Measurements from ENCODE around the gene HLA-B.

HLA-B gene

GRCh38 chr6:31345026-31345730 is 11.8 kb downstream of the HLA-B start:
- no peak for ATAC-seq (replicated peaks; ENCODE audit: extremely low read depth, poor library complexity, severe bottlenecking)
- H3K27me3 Mint-ChIP-seq = no peaks in the 10 kb centered on the region
- peaks cover 6% of the 10 kb centered on the region for H3K36me3 Mint-ChIP-seq (ENCODE audit: insufficient read depth)
- H3K27ac Mint-ChIP-seq (ENCODE audit: low read depth) = no peak overlapping the region
- no peak overlapping the region for H3K4me3 Mint-ChIP-seq
- peaks cover 28% of the 10 kb centered on the region for H3K4me1 Mint-ChIP-seq
- no peak for DNase-seq (ENCODE audit: low spot score in 2 of 2)
- peaks cover 7% of the 10 kb centered on the region for H3K9me3 Mint-ChIP-seq

DNA sequence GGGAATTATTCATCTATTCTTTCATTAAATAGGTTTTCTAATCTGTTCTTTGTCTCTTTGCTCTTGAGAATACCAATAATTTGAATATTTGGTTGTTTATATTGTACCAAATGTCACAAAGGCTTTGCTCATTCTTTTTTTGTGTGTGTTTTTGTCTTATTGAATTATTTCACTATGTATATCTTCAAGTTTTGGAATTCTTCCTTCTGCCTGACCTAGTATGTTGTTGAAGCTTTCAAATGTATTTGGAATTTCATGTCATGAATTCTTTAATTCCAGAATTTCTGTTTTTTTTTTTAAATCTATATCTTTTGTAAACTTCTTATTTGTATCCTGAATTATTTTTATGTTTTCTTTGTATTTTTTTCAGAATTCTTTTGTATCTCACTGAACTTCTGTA is 16.8 kb downstream of the HLA-B start:
- Mint-ChIP-seq H3K36me3 (ENCODE audit: insufficient read depth) (peaks cover 1% of the 10 kb centered on the region), H3K4me1 (peaks cover 21% of the 10 kb centered on the region), H3K4me3 (no peak overlapping the region), H3K27ac (ENCODE audit: low read depth) (no peak overlapping the region), H3K9me3 (peaks cover 43% of the 10 kb centered on the region), H3K27me3 (no peaks in the 10 kb centered on the region)
- no peak for ATAC-seq (replicated peaks; ENCODE audit: extremely low read depth, poor library complexity, severe bottlenecking)
- no peak for DNase-seq (ENCODE audit: low spot score in 2 of 2)

- no peak for ATAC-seq (replicated peaks; ENCODE audit: extremely low read depth, poor library complexity, severe bottlenecking)
These were observed 17.8 kb downstream of the HLA-B start for GRCh38 chr6:31339210-31339609.

GRCh38 chr6:31336896-31337496 is 20.0 kb downstream of the HLA-B start:
- peaks cover 47% of the 10 kb centered on the region for H3K9me3 Mint-ChIP-seq
- no peak overlapping the region for H3K27ac Mint-ChIP-seq (ENCODE audit: low read depth)
- H3K4me3 Mint-ChIP-seq = no peak overlapping the region
- peaks cover 18% of the 10 kb centered on the region for H3K4me1 Mint-ChIP-seq
- H3K36me3 Mint-ChIP-seq (ENCODE audit: insufficient read depth) = peaks cover 4% of the 10 kb centered on the region
- DNase-seq (ENCODE audit: low spot score in 2 of 2) (no peak), ATAC-seq (replicated peaks; ENCODE audit: extremely low read depth, poor library complexity, severe bottlenecking) (no peak)
- H3K27me3 Mint-ChIP-seq = no peaks in the 10 kb centered on the region

More at GRCh38 chr6:31339210-31339609, 17.8 kb downstream of the HLA-B start:
- no peak overlapping the region for H3K4me3 Mint-ChIP-seq
- H3K4me1 Mint-ChIP-seq = peaks cover 12% of the 10 kb centered on the region
- peaks cover 1% of the 10 kb centered on the region for H3K36me3 Mint-ChIP-seq (ENCODE audit: insufficient read depth)
- DNase-seq (ENCODE audit: low spot score in 2 of 2) = no peak
- peaks cover 47% of the 10 kb centered on the region for H3K9me3 Mint-ChIP-seq
- no peaks in the 10 kb centered on the region for H3K27me3 Mint-ChIP-seq
- no peak overlapping the region for H3K27ac Mint-ChIP-seq (ENCODE audit: low read depth)

- Mint-ChIP-seq H3K27me3 (no peaks in the 10 kb centered on the region), H3K27ac (ENCODE audit: low read depth) (peak overlapping the region; percentile 46), H3K4me3 (no peak overlapping the region), H3K36me3 (ENCODE audit: insufficient read depth) (peaks cover 3% of the 10 kb centered on the region), H3K4me1 (peaks cover 12% of the 10 kb centered on the region), H3K9me3 (peaks cover 26% of the 10 kb centered on the region)
- ATAC-seq (replicated peaks; ENCODE audit: extremely low read depth, poor library complexity, severe bottlenecking) (peak; percentile 90), DNase-seq (ENCODE audit: low spot score in 2 of 2) (peak in 1 of 2 donors; percentile 16)
These were observed 24.1 kb downstream of the HLA-B start for GRCh38 chr6:31332637-31333602.

GRCh38 chr6:31328355-31328960 is 28.5 kb downstream of the HLA-B start:
- ATAC-seq (replicated peaks; ENCODE audit: extremely low read depth, poor library complexity, severe bottlenecking) = no peak
- Mint-ChIP-seq H3K36me3 (ENCODE audit: insufficient read depth) (peaks cover 3% of the 10 kb centered on the region), H3K9me3 (peaks cover 5% of the 10 kb centered on the region)

GRCh38 chr6:31321820-31322219 is 35.2 kb downstream of the HLA-B start:
- no peak for DNase-seq (ENCODE audit: low spot score in 2 of 2)
- ATAC-seq (replicated peaks; ENCODE audit: extremely low read depth, poor library complexity, severe bottlenecking) = no peak
- H3K4me1 Mint-ChIP-seq = no peaks in the 10 kb centered on the region
- peaks cover 65% of the 10 kb centered on the region for H3K27me3 Mint-ChIP-seq
- H3K9me3 Mint-ChIP-seq = peaks cover 4% of the 10 kb centered on the region
- peaks cover 2% of the 10 kb centered on the region for H3K36me3 Mint-ChIP-seq (ENCODE audit: insufficient read depth)
- no peak overlapping the region for H3K27ac Mint-ChIP-seq (ENCODE audit: low read depth)
- no peak overlapping the region for H3K4me3 Mint-ChIP-seq

More at GRCh38 chr6:31328355-31328960, 28.5 kb downstream of the HLA-B start:
- no peak for DNase-seq (ENCODE audit: low spot score in 2 of 2)
- H3K27ac Mint-ChIP-seq (ENCODE audit: low read depth) = no peak overlapping the region
- peaks cover 9% of the 10 kb centered on the region for H3K27me3 Mint-ChIP-seq
- H3K4me3 Mint-ChIP-seq = no peak overlapping the region
- H3K4me1 Mint-ChIP-seq = peaks cover 12% of the 10 kb centered on the region

- ATAC-seq (replicated peaks; ENCODE audit: extremely low read depth, poor library complexity, severe bottlenecking) = no peak
- no peaks in the 10 kb centered on the region for H3K4me1 Mint-ChIP-seq
- H3K27me3 Mint-ChIP-seq = peaks cover 65% of the 10 kb centered on the region
- H3K27ac Mint-ChIP-seq (ENCODE audit: low read depth) = no peak overlapping the region
- no peak overlapping the region for H3K4me3 Mint-ChIP-seq
- peaks cover 2% of the 10 kb centered on the region for H3K36me3 Mint-ChIP-seq (ENCODE audit: insufficient read depth)
- no peak for DNase-seq (ENCODE audit: low spot score in 2 of 2)
- H3K9me3 Mint-ChIP-seq = peaks cover 4% of the 10 kb centered on the region
These were observed 35.8 kb downstream of the HLA-B start for GRCh38 chr6:31321005-31321707.

DNA sequence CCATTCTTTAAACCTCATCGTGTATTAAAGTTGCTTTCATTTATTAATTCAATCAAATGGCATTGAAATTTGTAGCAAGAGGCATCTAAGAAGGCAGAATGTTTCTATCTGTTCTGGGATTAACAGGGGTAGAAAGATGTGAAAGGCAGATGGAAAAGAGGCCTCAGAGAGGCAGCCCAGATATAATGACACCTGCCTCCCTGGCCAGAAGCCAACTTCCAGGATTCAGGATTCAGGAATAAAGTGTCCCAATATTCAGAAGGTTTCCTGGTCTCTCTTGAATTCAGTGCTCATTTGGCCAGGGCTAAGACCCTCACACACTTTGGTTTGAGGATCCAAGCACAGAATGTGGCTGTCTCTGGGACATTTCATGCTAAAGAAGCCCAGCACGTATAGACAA is 39.9 kb downstream of the HLA-B start:
- ATAC-seq (replicated peaks; ENCODE audit: extremely low read depth, poor library complexity, severe bottlenecking) = no peak

DNA sequence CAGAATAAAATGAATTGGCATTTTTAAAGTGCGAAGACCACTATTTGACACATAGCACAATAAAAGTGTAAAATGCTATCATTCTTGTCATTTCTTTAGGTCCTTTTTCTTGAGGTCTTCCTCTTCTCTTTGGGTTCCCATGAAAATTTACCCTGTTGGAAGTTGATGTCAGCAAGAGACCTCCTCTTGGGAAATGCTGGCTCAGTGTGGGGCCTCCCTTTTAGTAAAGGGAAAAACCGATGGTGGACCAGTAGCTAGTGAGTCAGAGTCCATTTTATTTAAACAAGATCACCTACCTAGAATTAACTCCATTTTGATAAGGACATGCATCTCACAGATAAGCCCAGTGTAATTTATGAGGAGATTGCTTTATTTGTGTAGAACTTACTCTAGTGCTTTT is 47.3 kb downstream of the HLA-B start:
- Mint-ChIP-seq H3K27ac (ENCODE audit: low read depth) (no peak overlapping the region), H3K9me3 (no peaks in the 10 kb centered on the region), H3K4me3 (peak overlapping the region; percentile 83), H3K36me3 (ENCODE audit: insufficient read depth) (no peaks in the 10 kb centered on the region), H3K27me3 (peaks cover 24% of the 10 kb centered on the region), H3K4me1 (peaks cover 6% of the 10 kb centered on the region)
- ATAC-seq (replicated peaks; ENCODE audit: extremely low read depth, poor library complexity, severe bottlenecking) = no peak
- DNase-seq (ENCODE audit: low spot score in 2 of 2) = no peak

More for the DNA sequence above, 39.9 kb downstream of the HLA-B start:
- Mint-ChIP-seq H3K9me3 (no peaks in the 10 kb centered on the region), H3K4me1 (no peaks in the 10 kb centered on the region), H3K27ac (ENCODE audit: low read depth) (no peak overlapping the region), H3K27me3 (peaks cover 42% of the 10 kb centered on the region), H3K4me3 (no peak overlapping the region), H3K36me3 (ENCODE audit: insufficient read depth) (peaks cover 2% of the 10 kb centered on the region)
- DNase-seq (ENCODE audit: low spot score in 2 of 2) = no peak

GRCh38 chr6:31308845-31309175 is 48.2 kb downstream of the HLA-B start:
- peaks cover 6% of the 10 kb centered on the region for H3K4me1 Mint-ChIP-seq
- peak overlapping the region; percentile 83 for H3K4me3 Mint-ChIP-seq
- H3K27me3 Mint-ChIP-seq = peaks cover 24% of the 10 kb centered on the region
- no peaks in the 10 kb centered on the region for H3K36me3 Mint-ChIP-seq (ENCODE audit: insufficient read depth)
- no peaks in the 10 kb centered on the region for H3K9me3 Mint-ChIP-seq
- no peak for DNase-seq (ENCODE audit: low spot score in 2 of 2)
- no peak for ATAC-seq (replicated peaks; ENCODE audit: extremely low read depth, poor library complexity, severe bottlenecking)
- no peak overlapping the region for H3K27ac Mint-ChIP-seq (ENCODE audit: low read depth)

Data from central memory CD8-positive, alpha-beta T cell (primary cell).